Measurements from ENCODE around the gene SYNGAP1. TPM values are rescaled to one million over a fixed set of nuclear protein-coding genes. Genes with fewer than 3 reads are reported as not detected.

Gene SYNGAP1
- total and polyA plus RNA-seq, 7 experiments from 2014 or later = 0.48 to 94.1 (median 54.2) TPM

- ChIA-PET POLR2A (interaction anchor here (0.8 to 2.2 kb wide), 16 partner anchors 18 to 419 kb away, joined by 3 to 12 read pairs (median 6); partner anchors contain the start of genes CUTA, PHF1, RPS18 and VPS52), CTCF (interaction anchor here (0.6 to 1.1 kb wide), 10 partner anchors 20 to 763 kb away, joined by 3 to 8 read pairs (median 4); partner anchors contain the start of genes PFDN6 and WDR46)
- no peaks in the 10 kb centered on the region for H3K36me3 ChIP-seq (ENCODE audit: control insufficient read depth in 2 of 3, insufficient read depth in 3 of 3, low read length in 3 of 3)
- H3K4me1 ChIP-seq (ENCODE audit: control insufficient read depth in 2 of 2, insufficient read depth in 2 of 2, low read length in 2 of 2) = peaks cover 13% of the 10 kb centered on the region in 2 donors
- peaks cover 11 to 41% (median 22%) of the 10 kb centered on the region in 7 donors for H3K4me1 Mint-ChIP-seq
- no peaks in the 10 kb centered on the region for H3K27me3 ChIP-seq (ENCODE audit: control insufficient read depth in 2 of 2, insufficient read depth in 2 of 2, low read length in 2 of 2)
- peak overlapping the region; percentile 81 for H3K27ac ChIP-seq (ENCODE audit: low read depth, low read length)
- H3K9me3 ChIP-seq (ENCODE audit: control insufficient read depth in 2 of 3, low read length in 3 of 3) = no peaks in the 10 kb centered on the region
- H3K9me3 Mint-ChIP-seq = peaks cover 0 to 3% (median 0%) of the 10 kb centered on the region in 11 donors
- peak overlapping the region; percentile 28 for H3K4me3 ChIP-seq (ENCODE audit: low read length)
- peak overlapping the region; percentile 94 to 98 (median 97) for H3K27ac Mint-ChIP-seq
- peaks cover 0 to 5% (median 0%) of the 10 kb centered on the region in 5 donors for H3K27me3 Mint-ChIP-seq
- intact Hi-C loops (cut with micrococcal nuclease) = loop anchor here (1.0 to 5.0 kb wide), 27 partner anchors 19 to 1264 kb away; partner anchors contain the start of genes BAK1 (in 2 of the 2), CUTA (in 2 of the 2), ITPR3 (in 2 of the 2) and RXRB (in 2 of the 2)
- DNase-seq = no peak
- no peak for ATAC-seq
- peak overlapping the region; percentile 82 to 93 (median 85) for H3K4me3 Mint-ChIP-seq
- peaks cover 0 to 17% (median 0%) of the 10 kb centered on the region in 5 donors for H3K36me3 Mint-ChIP-seq
These were observed 29.0 kb upstream of the SYNGAP1 start for GRCh38 chr6:33390767-33391277.

GRCh38 chr6:33391278-33391921 is 28.5 kb upstream of the SYNGAP1 start, which contains the start of gene KIFC1:
Gene KIFC1, plus strand, starts transcription at chr6:33391823. Its CDS starts 163 bp downstream, at chr6:33391986.
- ChIA-PET CTCF (interaction anchor here (0.6 to 1.1 kb wide), 9 partner anchors 21 to 762 kb away, joined by 3 to 8 read pairs (median 3); partner anchors contain the start of genes PFDN6 and WDR46), POLR2A (interaction anchor here (0.8 to 2.2 kb wide), 16 partner anchors 17 to 419 kb away, joined by 3 to 12 read pairs (median 6); partner anchors contain the start of genes CUTA, PHF1, RPS18 and VPS52)
- Histone ChIP-seq H3K27ac (ENCODE audit: low read depth, low read length) (peak within 1 kb of the TSS; percentile 81), H3K27me3 (ENCODE audit: control insufficient read depth in 2 of 2, insufficient read depth in 2 of 2, low read length in 2 of 2) (no peaks in the 10 kb centered on the region), H3K36me3 (ENCODE audit: control insufficient read depth in 2 of 3, insufficient read depth in 3 of 3, low read length in 3 of 3) (no peaks in the 10 kb centered on the region), H3K4me1 (ENCODE audit: control insufficient read depth in 2 of 2, insufficient read depth in 2 of 2, low read length in 2 of 2) (peaks cover 13% of the 10 kb centered on the region in 2 donors), H3K4me3 (ENCODE audit: low read length) (peak within 1 kb of the TSS; percentile 58), H3K9me3 (ENCODE audit: control insufficient read depth in 2 of 3, low read length in 3 of 3) (no peaks in the 10 kb centered on the region)
- peak within 1 kb of the TSS; percentile 82 to 93 (median 85) for H3K4me3 Mint-ChIP-seq
- DNase-seq = peak; percentile 94 to 99 (median 99)
- ATAC-seq = peak; percentile 92
- intact Hi-C loops (cut with micrococcal nuclease) = loop anchor here (1.0 to 5.0 kb wide), 27 partner anchors 19 to 1264 kb away; partner anchors contain the start of genes BAK1 (in 2 of the 2), CUTA (in 2 of the 2), ITPR3 (in 2 of the 2) and RXRB (in 2 of the 2)
- H3K4me1 Mint-ChIP-seq = peaks cover 11 to 47% (median 22%) of the 10 kb centered on the region in 7 donors
- H3K27me3 Mint-ChIP-seq = peaks cover 0 to 5% (median 0%) of the 10 kb centered on the region in 5 donors
- H3K36me3 Mint-ChIP-seq = peaks cover 0 to 19% (median 0%) of the 10 kb centered on the region in 5 donors
- peak within 1 kb of the TSS; percentile 94 to 98 (median 97) for H3K27ac Mint-ChIP-seq
- H3K9me3 Mint-ChIP-seq = peaks cover 0 to 3% (median 0%) of the 10 kb centered on the region in 11 donors

DNA sequence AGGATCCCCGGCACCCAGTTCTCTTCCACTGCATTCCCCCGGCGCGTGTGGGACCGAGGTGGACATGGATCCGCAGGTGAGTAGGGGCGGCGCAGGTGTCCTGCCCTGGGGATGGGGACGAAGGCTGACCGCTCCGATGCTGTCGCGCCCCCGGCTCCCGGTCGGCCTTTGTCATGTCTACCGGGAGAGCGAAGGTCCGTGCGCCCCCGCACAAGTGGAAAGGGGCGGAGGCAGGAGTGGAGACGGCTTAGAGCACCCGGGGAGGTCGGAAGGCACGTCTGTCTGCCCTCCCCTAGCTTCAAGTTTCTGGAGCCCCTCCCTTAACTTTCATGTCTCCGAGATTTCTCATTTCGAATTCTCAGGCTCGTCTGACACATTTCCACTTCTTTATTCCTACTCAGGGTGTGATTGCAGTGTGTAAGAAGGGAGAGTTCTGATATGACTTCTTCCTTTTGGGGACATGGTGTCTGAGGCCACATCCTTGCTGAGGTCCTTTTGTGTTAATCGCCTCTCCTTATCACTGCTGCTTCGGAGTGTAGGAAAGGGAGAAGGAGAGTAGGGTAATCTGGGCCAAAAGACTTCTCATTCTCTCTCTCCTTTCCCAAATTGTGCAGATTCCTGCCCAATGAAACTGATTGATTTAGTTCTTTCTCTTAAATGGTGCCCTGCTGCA is 27.8 kb upstream of the SYNGAP1 start:
- CTCF ChIA-PET = interaction anchor here (0.6 kb wide), 1 partner anchor 37 kb away, joined by 3 read pairs; no protein-coding TSS in a partner anchor
- peak in 1 of 9 donors; percentile 34 for DNase-seq
- peaks cover 0 to 3% (median 0%) of the 10 kb centered on the region in 11 donors for H3K9me3 Mint-ChIP-seq
- Histone ChIP-seq H3K27me3 (ENCODE audit: control insufficient read depth in 2 of 2, insufficient read depth in 2 of 2, low read length in 2 of 2) (no peaks in the 10 kb centered on the region), H3K9me3 (ENCODE audit: control insufficient read depth in 2 of 3, low read length in 3 of 3) (no peaks in the 10 kb centered on the region), H3K36me3 (ENCODE audit: control insufficient read depth in 2 of 3, insufficient read depth in 3 of 3, low read length in 3 of 3) (no peaks in the 10 kb centered on the region), H3K4me3 (ENCODE audit: low read length) (peak overlapping the region; percentile 58), H3K4me1 (ENCODE audit: control insufficient read depth in 2 of 2, insufficient read depth in 2 of 2, low read length in 2 of 2) (peaks cover 13% of the 10 kb centered on the region in 2 donors), H3K27ac (ENCODE audit: low read depth, low read length) (peak overlapping the region; percentile 70)
- intact Hi-C loops (cut with micrococcal nuclease) = loop anchor here (1.0 to 5.0 kb wide), 27 partner anchors 18 to 1265 kb away; partner anchors contain the start of genes BAK1 (in 2 of the 2), CUTA (in 2 of the 2), ITPR3 (in 2 of the 2) and RXRB (in 2 of the 2)
- peaks cover 11 to 47% (median 22%) of the 10 kb centered on the region in 7 donors for H3K4me1 Mint-ChIP-seq
- POLR2A ChIA-PET = interaction anchor here (0.6 to 1.4 kb wide), 2 partner anchors 9 to 420 kb away, joined by 3 to 4 read pairs; no protein-coding TSS in a partner anchor
- peak overlapping the region; percentile 82 to 93 (median 85) for H3K4me3 Mint-ChIP-seq
- H3K36me3 Mint-ChIP-seq = peaks cover 0 to 19% (median 0%) of the 10 kb centered on the region in 5 donors
- H3K27me3 Mint-ChIP-seq = peaks cover 0 to 5% (median 0%) of the 10 kb centered on the region in 5 donors
- no peak for ATAC-seq
- H3K27ac Mint-ChIP-seq = peak overlapping the region; percentile 80 to 98 (median 96)

- H3K9me3 Mint-ChIP-seq = peaks cover 0 to 3% (median 0%) of the 10 kb centered on the region in 11 donors
- intact Hi-C loops (cut with micrococcal nuclease) = loop anchor here in 1 of 2 donors (5.0 kb wide), 1 partner anchor 1265 kb away; the partner anchor contains the start of gene ATF6B
- POLR2A ChIA-PET = interaction anchor here (0.6 to 1.4 kb wide), 2 partner anchors 9 to 421 kb away, joined by 3 to 4 read pairs; no protein-coding TSS in a partner anchor
- peaks cover 11 to 50% (median 22%) of the 10 kb centered on the region in 7 donors for H3K4me1 Mint-ChIP-seq
- H3K36me3 Mint-ChIP-seq = peaks cover 0 to 21% (median 0%) of the 10 kb centered on the region in 5 donors
- H3K36me3 ChIP-seq (ENCODE audit: control insufficient read depth in 2 of 3, insufficient read depth in 3 of 3, low read length in 3 of 3) = no peaks in the 10 kb centered on the region
- H3K4me3 ChIP-seq (ENCODE audit: low read length) = no peak overlapping the region
- H3K9me3 ChIP-seq (ENCODE audit: control insufficient read depth in 2 of 3, low read length in 3 of 3) = no peaks in the 10 kb centered on the region
- H3K27me3 Mint-ChIP-seq = peaks cover 0 to 5% (median 0%) of the 10 kb centered on the region in 5 donors
- H3K27ac Mint-ChIP-seq = peak overlapping the region in 7 of 9 donors; percentile 80 to 98 (median 97)
- CTCF ChIA-PET = no interaction called here
- peak overlapping the region; percentile 82 to 93 (median 85) for H3K4me3 Mint-ChIP-seq
- no peaks in the 10 kb centered on the region for H3K27me3 ChIP-seq (ENCODE audit: control insufficient read depth in 2 of 2, insufficient read depth in 2 of 2, low read length in 2 of 2)
- DNase-seq = no peak
- H3K4me1 ChIP-seq (ENCODE audit: control insufficient read depth in 2 of 2, insufficient read depth in 2 of 2, low read length in 2 of 2) = peaks cover 13% of the 10 kb centered on the region in 2 donors
- H3K27ac ChIP-seq (ENCODE audit: low read depth, low read length) = no peak overlapping the region
- no peak for ATAC-seq
These were observed 27.3 kb upstream of the SYNGAP1 start for GRCh38 chr6:33392595-33392948.

GRCh38 chr6:33392979-33393378 is 26.9 kb upstream of the SYNGAP1 start:
- peaks cover 0 to 24% (median 0%) of the 10 kb centered on the region in 5 donors for H3K36me3 Mint-ChIP-seq
- H3K36me3 ChIP-seq (ENCODE audit: control insufficient read depth in 2 of 3, insufficient read depth in 3 of 3, low read length in 3 of 3) = no peaks in the 10 kb centered on the region
- H3K27me3 ChIP-seq (ENCODE audit: control insufficient read depth in 2 of 2, insufficient read depth in 2 of 2, low read length in 2 of 2) = no peaks in the 10 kb centered on the region
- no peak for DNase-seq
- H3K4me3 Mint-ChIP-seq = peak overlapping the region in 1 of 10 donors; percentile 93
- ATAC-seq = no peak
- ChIA-PET POLR2A (interaction anchor here (1.4 kb wide), 1 partner anchor 421 kb away, joined by 4 read pairs; no protein-coding TSS in a partner anchor), CTCF (no interaction called here)
- H3K9me3 ChIP-seq (ENCODE audit: control insufficient read depth in 2 of 3, low read length in 3 of 3) = no peaks in the 10 kb centered on the region
- H3K4me1 ChIP-seq (ENCODE audit: control insufficient read depth in 2 of 2, insufficient read depth in 2 of 2, low read length in 2 of 2) = peaks cover 13% of the 10 kb centered on the region in 2 donors
- peaks cover 0 to 3% (median 0%) of the 10 kb centered on the region in 11 donors for H3K9me3 Mint-ChIP-seq
- H3K4me3 ChIP-seq (ENCODE audit: low read length) = no peak overlapping the region
- peaks cover 0 to 5% (median 0%) of the 10 kb centered on the region in 5 donors for H3K27me3 Mint-ChIP-seq
- peak overlapping the region in 3 of 9 donors; percentile 26 to 96 (median 80) for H3K27ac Mint-ChIP-seq
- intact Hi-C loops (cut with micrococcal nuclease) = loop anchor here in 1 of 2 donors (5.0 kb wide), 1 partner anchor 1266 kb away; the partner anchor contains the start of gene ATF6B
- H3K27ac ChIP-seq (ENCODE audit: low read depth, low read length) = no peak overlapping the region
- peaks cover 12 to 54% (median 22%) of the 10 kb centered on the region in 7 donors for H3K4me1 Mint-ChIP-seq

Measured in naive thymus-derived CD4-positive, alpha-beta T cell (primary cell).